Activated CD4-positive, CD25-positive, alpha-beta regulatory T cell treated with anti-CD3 and anti-CD28 coated beads, Interleukin-2, amount 50 U/mL, for 72 hours (primary cell): ENCODE data around the gene IGFBP5.
A peak's percentile ranks its signal among the peaks of the same experiment; 100 is the strongest.

Experiments used
- DNase-seq: peaks from one replicate; pipeline ENCODE4 v3.0.0; 2021

Gene IGFBP5

GRCh38 chr2:216687111-216687510 is 8.2 kb downstream of the IGFBP5 start:
- DNase-seq, result no peak

GRCh38 chr2:216685327-216685875 is 9.9 kb downstream of the IGFBP5 start:
- no peak for DNase-seq

- no peak for DNase-seq
These were observed 11.5 kb downstream of the IGFBP5 start for GRCh38 chr2:216683846-216684245.

- DNase-seq, result no peak
These were observed 13.7 kb downstream of the IGFBP5 start for GRCh38 chr2:216681683-216682082.

GRCh38 chr2:216680951-216681629 is 14.3 kb downstream of the IGFBP5 start:
- no peak for DNase-seq

- no peak for DNase-seq
These were observed 15.7 kb downstream of the IGFBP5 start for GRCh38 chr2:216679658-216680024.

GRCh38 chr2:216678813-216679657 is 16.3 kb downstream of the IGFBP5 start:
- DNase-seq, result no peak

GRCh38 chr2:216678098-216678465 is 17.3 kb downstream of the IGFBP5 start:
- DNase-seq, result no peak

- DNase-seq, result no peak
These were observed 17.8 kb downstream of the IGFBP5 start for GRCh38 chr2:216677439-216678097.

GRCh38 chr2:216676630-216677029 is 18.7 kb downstream of the IGFBP5 start:
- no peak for DNase-seq

GRCh38 chr2:216674376-216674775 is 21.0 kb downstream of the IGFBP5 start:
- no peak for DNase-seq

- no peak for DNase-seq
These were observed 21.7 kb downstream of the IGFBP5 start for GRCh38 chr2:216673609-216674008.

GRCh38 chr2:216673021-216673420 is 22.3 kb downstream of the IGFBP5 start:
- DNase-seq, result no peak

- DNase-seq, result no peak
These were observed 22.9 kb downstream of the IGFBP5 start for GRCh38 chr2:216672466-216672865.

- no peak for DNase-seq
These were observed 23.5 kb downstream of the IGFBP5 start for GRCh38 chr2:216671791-216672343.

GRCh38 chr2:216671081-216671411 is 24.3 kb downstream of the IGFBP5 start:
- DNase-seq, result no peak

GRCh38 chr2:216670266-216671080 is 24.9 kb downstream of the IGFBP5 start:
- DNase-seq, result no peak

- peak; percentile 72 for DNase-seq
These were observed 28.7 kb downstream of the IGFBP5 start for GRCh38 chr2:216666461-216667233.

GRCh38 chr2:216665717-216666116 is 29.6 kb downstream of the IGFBP5 start:
- no peak for DNase-seq

- no peak for DNase-seq
These were observed 30.1 kb downstream of the IGFBP5 start for GRCh38 chr2:216665242-216665641.

GRCh38 chr2:216664593-216665034 is 30.7 kb downstream of the IGFBP5 start:
- DNase-seq, result no peak

GRCh38 chr2:216663846-216664245 is 31.5 kb downstream of the IGFBP5 start:
- DNase-seq, result no peak
